ENCODE data around the gene MS4A10.
A peak's percentile ranks its signal among the peaks of the same experiment; 100 is the strongest.

MS4A10 gene

DNA sequence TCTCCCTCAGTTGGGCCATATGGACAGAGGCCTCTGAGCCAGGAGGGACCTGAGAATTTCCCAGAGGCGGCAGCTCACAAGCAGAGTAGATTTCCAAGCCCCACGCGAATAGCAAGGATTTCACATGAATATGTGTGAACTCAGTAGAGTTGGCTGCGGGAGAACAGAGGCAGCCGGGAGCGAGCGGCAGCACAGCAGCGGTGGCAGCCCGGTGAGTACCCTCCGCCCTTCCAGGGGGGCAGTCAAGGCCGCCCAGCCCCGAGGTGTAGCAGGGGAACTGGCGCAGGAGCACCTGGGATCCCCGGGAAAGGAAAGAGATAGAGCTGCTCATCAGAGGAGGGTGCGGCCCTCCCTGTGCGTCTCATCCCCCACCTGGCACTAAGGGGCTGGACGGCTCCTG, 36.9 kb upstream of the MS4A10 start:
- in situ Hi-C loops (cut with HindIII; ENCODE audit: low sequenced_read_pairs) = no loop called here
- TF ChIP-seq, protein P1, sequence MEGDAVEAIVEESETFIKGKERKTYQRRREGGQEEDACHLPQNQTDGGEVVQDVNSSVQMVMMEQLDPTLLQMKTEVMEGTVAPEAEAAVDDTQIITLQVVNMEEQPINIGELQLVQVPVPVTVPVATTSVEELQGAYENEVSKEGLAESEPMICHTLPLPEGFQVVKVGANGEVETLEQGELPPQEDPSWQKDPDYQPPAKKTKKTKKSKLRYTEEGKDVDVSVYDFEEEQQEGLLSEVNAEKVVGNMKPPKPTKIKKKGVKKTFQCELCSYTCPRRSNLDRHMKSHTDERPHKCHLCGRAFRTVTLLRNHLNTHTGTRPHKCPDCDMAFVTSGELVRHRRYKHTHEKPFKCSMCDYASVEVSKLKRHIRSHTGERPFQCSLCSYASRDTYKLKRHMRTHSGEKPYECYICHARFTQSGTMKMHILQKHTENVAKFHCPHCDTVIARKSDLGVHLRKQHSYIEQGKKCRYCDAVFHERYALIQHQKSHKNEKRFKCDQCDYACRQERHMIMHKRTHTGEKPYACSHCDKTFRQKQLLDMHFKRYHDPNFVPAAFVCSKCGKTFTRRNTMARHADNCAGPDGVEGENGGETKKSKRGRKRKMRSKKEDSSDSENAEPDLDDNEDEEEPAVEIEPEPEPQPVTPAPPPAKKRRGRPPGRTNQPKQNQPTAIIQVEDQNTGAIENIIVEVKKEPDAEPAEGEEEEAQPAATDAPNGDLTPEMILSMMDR (IDR thresholded peaks at IDR 0.05; ENCODE audit: low read depth, low read length, missing control alignments) = no peak
- H3K4me3 ChIP-seq (ENCODE audit: low read depth, low read length) = no peak overlapping the region
- no peak for DNase-seq (ENCODE audit: low read depth)

DNA sequence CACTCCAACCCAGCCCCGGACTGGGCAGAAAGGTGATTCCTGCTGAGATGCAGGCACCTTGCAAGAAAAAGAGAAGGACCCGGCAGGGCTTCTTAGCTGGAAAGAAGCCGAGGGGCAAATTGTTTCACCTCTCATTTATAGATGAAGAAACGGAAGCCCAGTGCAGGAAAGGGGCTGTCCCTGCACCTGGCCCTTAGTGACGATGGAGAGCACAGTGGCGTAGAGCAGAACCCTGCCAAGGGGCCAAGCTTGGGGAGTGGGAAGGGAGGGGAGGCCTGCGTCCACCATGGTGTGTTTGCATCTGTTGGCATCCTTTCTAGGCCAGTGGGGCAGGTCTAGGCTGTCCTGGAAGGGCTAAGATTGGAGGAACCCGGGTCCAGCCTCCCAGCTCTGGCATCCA, 36.3 kb upstream of the MS4A10 start:
- no peak for DNase-seq (ENCODE audit: low read depth)
- TF ChIP-seq, protein P1 (IDR thresholded peaks at IDR 0.05; ENCODE audit: low read depth, low read length, missing control alignments) = no peak
- no peak overlapping the region for H3K4me3 ChIP-seq (ENCODE audit: low read depth, low read length)
- in situ Hi-C loops (cut with HindIII; ENCODE audit: low sequenced_read_pairs) = no loop called here

DNA sequence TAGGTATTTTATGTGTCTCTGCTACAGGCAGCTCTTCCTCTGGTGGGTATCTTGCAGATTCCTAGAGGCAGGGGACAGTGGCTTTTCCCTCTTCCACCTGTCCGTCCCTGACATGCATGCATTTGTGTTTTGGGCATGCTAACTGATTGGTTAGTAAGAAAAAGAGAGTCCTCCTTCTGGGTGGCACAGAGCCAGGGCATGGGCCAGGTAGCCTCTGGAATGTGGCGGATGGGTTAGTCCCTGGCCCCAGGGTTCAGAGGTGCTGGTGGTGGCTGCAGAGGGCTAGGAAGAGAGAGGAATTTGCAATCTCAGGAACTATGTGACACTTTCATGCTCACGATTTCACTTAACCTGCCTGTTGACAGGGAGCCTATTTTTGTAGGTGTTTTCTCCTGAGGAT, 34.2 kb upstream of the MS4A10 start:
- no peak for DNase-seq (ENCODE audit: low read depth)
- no peak overlapping the region for H3K4me3 ChIP-seq (ENCODE audit: low read depth, low read length)
- TF ChIP-seq, protein P1 (IDR thresholded peaks at IDR 0.05; ENCODE audit: low read depth, low read length, missing control alignments) = no peak
- in situ Hi-C loops (cut with HindIII; ENCODE audit: low sequenced_read_pairs) = no loop called here

DNA sequence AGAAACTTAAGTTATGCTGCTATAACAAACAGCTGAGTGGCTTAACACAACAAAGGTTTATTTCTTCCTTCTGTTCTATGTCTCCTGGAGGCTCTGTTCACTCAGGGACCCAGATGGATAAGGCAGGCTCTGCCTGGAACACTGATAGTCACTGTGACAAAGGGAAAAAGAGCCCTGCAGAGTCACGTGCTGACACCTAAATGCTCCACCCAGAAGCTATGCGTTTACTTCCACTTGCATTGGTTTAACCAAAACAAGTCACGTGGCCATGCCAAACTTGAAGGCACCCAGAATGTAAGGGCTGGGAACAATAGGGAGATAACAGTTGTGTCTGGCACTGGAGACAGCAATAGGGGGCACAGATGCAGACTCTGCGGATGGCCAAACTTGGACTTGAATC, 31.8 kb upstream of the MS4A10 start:
- TF ChIP-seq, protein P1 (IDR thresholded peaks at IDR 0.05; ENCODE audit: low read depth, low read length, missing control alignments) = no peak
- H3K4me3 ChIP-seq (ENCODE audit: low read depth, low read length) = no peak overlapping the region
- in situ Hi-C loops (cut with HindIII; ENCODE audit: low sequenced_read_pairs) = no loop called here
- DNase-seq (ENCODE audit: low read depth) = no peak

DNA sequence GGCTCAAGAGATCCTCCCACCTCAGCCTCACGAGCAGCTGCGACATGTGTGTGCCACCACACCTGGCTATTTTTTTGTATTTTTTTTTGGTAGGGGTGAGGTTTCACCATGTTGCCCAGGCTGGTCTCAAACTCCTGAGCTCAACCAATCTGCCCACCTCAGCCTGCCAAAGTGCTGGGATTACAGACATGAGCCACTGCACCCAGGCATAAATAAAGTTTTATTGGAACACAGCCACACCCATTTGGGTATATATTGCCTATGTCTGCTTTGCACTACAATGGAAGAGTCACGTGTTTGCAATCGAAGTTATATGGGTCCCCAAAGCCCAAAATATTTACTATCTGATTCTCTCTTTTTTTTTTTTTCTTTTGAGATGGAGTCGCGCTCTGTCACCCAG, 30.2 kb upstream of the MS4A10 start:
- no peak overlapping the region for H3K4me3 ChIP-seq (ENCODE audit: low read depth, low read length)
- TF ChIP-seq, protein P1 (IDR thresholded peaks at IDR 0.05; ENCODE audit: low read depth, low read length, missing control alignments) = no peak
- in situ Hi-C loops (cut with HindIII; ENCODE audit: low sequenced_read_pairs) = no loop called here
- no peak for DNase-seq (ENCODE audit: low read depth)

DNA sequence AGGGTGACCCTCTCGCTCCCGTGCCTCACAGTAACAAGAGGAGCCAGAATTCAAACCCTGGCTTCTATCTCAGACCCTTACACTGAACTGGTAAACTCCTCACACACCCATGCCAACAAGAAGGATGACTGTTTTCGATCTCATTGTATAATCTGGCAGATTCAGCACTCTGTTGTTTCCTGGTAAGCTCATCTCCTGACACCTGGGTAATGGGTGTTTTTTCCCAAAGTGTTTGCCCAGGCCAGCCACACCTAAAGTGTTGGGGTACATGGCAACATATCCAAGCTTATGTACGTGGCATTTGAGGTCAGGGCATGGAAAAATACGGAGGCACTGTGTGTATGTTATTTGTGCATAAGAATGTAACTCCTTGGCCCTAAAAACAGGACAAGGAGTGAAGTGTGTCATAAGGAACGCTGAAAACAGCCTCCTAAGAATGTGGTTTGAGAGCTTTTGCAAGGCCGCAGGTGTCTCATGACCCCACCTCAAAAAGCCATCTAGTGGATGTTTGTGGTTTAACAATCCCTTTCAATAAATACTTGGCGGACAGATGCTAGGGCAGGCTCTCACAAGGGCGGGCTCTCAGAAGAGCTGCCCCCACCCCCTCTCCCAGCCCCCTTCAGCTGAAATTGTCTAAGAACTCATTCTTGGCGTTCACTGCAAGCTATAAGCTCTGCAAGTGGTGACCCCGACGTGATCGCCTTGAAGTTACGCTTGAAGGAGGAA, 28.7 kb upstream of the MS4A10 start, which contains the start of gene MS4A15:
MS4A15 (plus strand) TSS at position 561 of the 726 bp plus-strand sequence. CDS start 6,867 bp downstream, outside the sequence.
- in situ Hi-C loops (cut with HindIII; ENCODE audit: low sequenced_read_pairs) = no loop called here
- TF ChIP-seq, protein P1 (IDR thresholded peaks at IDR 0.05; ENCODE audit: low read depth, low read length, missing control alignments) = peak; percentile 4
- H3K4me3 ChIP-seq (ENCODE audit: low read depth, low read length) = no peak within 1 kb of the TSS
- no peak for DNase-seq (ENCODE audit: low read depth)
